A549 (cell line): ENCODE results near the gene GOLGA6L1. TPM values are rescaled to one million over a fixed set of nuclear protein-coding genes. Genes with fewer than 3 reads are reported as not detected.

Source experiments
- ATAC-seq, 2 experiments: fragments of 200-7000 bp in 1 of 2; fragments of >200 bp in 1 of 2; cut with Nextera tagmentation in 1 of 2; cut with Tn5 transposase in 1 of 2; 3 replicates each; pipeline versions ENCODE4 v1.8.0 to v1.9.1; 2018 to 2020; ENCODE audit warnings: mild to moderate bottlenecking in 1 of 2, moderate library complexity in 1 of 2
- CTCF ChIA-PET: fragments of 300-600 bp; sonication (Branson Sonifier 250); formaldehyde crosslinking; extraction: SDS; loops from one replicate; lab custom pipeline; 2021; ENCODE audit warnings: antibody characterized with exemption, inconsistent platforms; lab: Yijun Ruan, JAX
- POLR2A ChIA-PET: fragments of 350-600 bp; formaldehyde crosslinking; extraction: SDS; loops from one replicate; lab custom pipeline; 2021; ENCODE audit warnings: antibody characterized with exemption, inconsistent platforms; lab: Yijun Ruan, JAX
- DNase-seq, 2 experiments: peaks; one replicate each; pipeline versions ENCODE4 v3.0.0 to v3.0.0-alpha.2; 2011 to 2016; ENCODE audit warnings: low read depth in 1 of 2, low spot score in 1 of 2
- FAIRE-seq: peaks from 2 replicates; lab custom pipeline; 2011; peaks lifted over from hg19 to GRCh38; lab: Jason Lieb, UNC
- H3K27ac ChIP-seq, 2 experiments: fragments of >200 bp; sonication (Bioruptor Twin); formaldehyde crosslinking; 3 replicates each; pipeline ENCODE4 v1.5.1; 2016 to 2017
- H3K4me1 ChIP-seq: fragments of >200 bp; sonication (Bioruptor Twin); formaldehyde crosslinking; 3 replicates; pipeline ENCODE4 v1.6.1; 2016
- H3K4me2 ChIP-seq: fragments of >200 bp; sonication (Bioruptor Twin); formaldehyde crosslinking; 3 replicates; pipeline ENCODE4 v1.6.1; 2016
- H3K4me3 ChIP-seq: fragments of >200 bp; sonication (Bioruptor Twin); formaldehyde crosslinking; 3 replicates; pipeline ENCODE4 v1.5.1; 2016
- H3K9me3 ChIP-seq: fragments of >200 bp; sonication (Bioruptor Twin); formaldehyde crosslinking; 3 replicates; pipeline ENCODE4 v1.6.1; 2016
- ATOH8 ChIP-seq: fragments of 250-450 bp; sonication (Bioruptor Pico); IDR thresholded peaks from 2 replicates; pipeline ENCODE4 v1.5.0; 2020; ENCODE audit warnings: low read depth, mild to moderate bottlenecking, moderate library complexity
- BHLHE40 ChIP-seq: IDR thresholded peaks from 2 replicates; pipeline ENCODE4 v1.6.1; 2012; ENCODE audit warnings: low read depth, low read length, inconsistent platforms
- CBX8 ChIP-seq: fragments of 200-600 bp; sonication (generic); IDR thresholded peaks from 2 replicates; pipeline ENCODE4 v1.6.1; 2016
- CHD4 ChIP-seq: fragments of 200-600 bp; sonication (generic); IDR thresholded peaks from 2 replicates; pipeline ENCODE4 v1.6.1; 2016; ENCODE audit warnings: antibody characterized with exemption, mild to moderate bottlenecking, borderline replicate concordance
- E2F6 ChIP-seq: IDR thresholded peaks from 2 replicates; pipeline ENCODE4 v1.6.1; 2012; ENCODE audit warnings: low read depth, borderline replicate concordance
- EHMT2 ChIP-seq: fragments of 200-600 bp; sonication (generic); IDR thresholded peaks from 2 replicates; pipeline ENCODE4 v1.6.1; 2016; ENCODE audit warnings: antibody characterized with exemption, low read depth, mild to moderate bottlenecking, moderate library complexity
- ELK1 ChIP-seq: fragments of 150-350 bp; IDR thresholded peaks from 2 replicates; pipeline ENCODE4 v1.6.1; 2014; ENCODE audit warnings: low read depth, mild to moderate bottlenecking, low read length
- FOSB ChIP-seq: fragments of 250-450 bp; sonication (Bioruptor Pico); IDR thresholded peaks from 2 replicates; pipeline ENCODE4 v1.5.0; 2020; ENCODE audit warnings: mild to moderate bottlenecking, moderate library complexity
- FOXS1 ChIP-seq: fragments of 250-450 bp; sonication (Bioruptor Pico); IDR thresholded peaks from 2 replicates; pipeline ENCODE4 v1.5.0; 2020; ENCODE audit warnings: mild to moderate bottlenecking, moderate library complexity
- GATA3 ChIP-seq: IDR thresholded peaks from 2 replicates; pipeline ENCODE4 v1.6.1; 2012; ENCODE audit warnings: borderline replicate concordance
- HDAC2 ChIP-seq: fragments of 200-600 bp; sonication (generic); IDR thresholded peaks from 2 replicates; pipeline ENCODE4 v1.6.1; 2016
- JUN ChIP-seq, 2 experiments: fragments of >200 bp; sonication (Bioruptor Twin); formaldehyde crosslinking; IDR thresholded peaks; 2 replicates in 1 of 2; 3 replicates in 1 of 2; pipeline ENCODE4 v1.6.1; 2016 to 2017
- KDM1A ChIP-seq: fragments of 200-600 bp; sonication (generic); IDR thresholded peaks from 2 replicates; pipeline ENCODE4 v1.6.1; 2016; ENCODE audit warnings: low read depth, mild to moderate bottlenecking
- KDM5A ChIP-seq: fragments of 200-600 bp; sonication (generic); IDR thresholded peaks from 2 replicates; pipeline ENCODE4 v1.6.1; 2016; ENCODE audit warnings: antibody characterized with exemption, mild to moderate bottlenecking
- MAFK ChIP-seq: fragments of 450-650 bp; IDR thresholded peaks from 2 replicates; pipeline ENCODE4 v1.6.1; 2014; ENCODE audit not compliant: partially characterized antibody
- MAX ChIP-seq: IDR thresholded peaks from 2 replicates; pipeline ENCODE4 v1.6.1; 2012
- MAZ ChIP-seq: fragments of 150-350 bp; IDR thresholded peaks from 2 replicates; pipeline ENCODE4 v1.6.1; 2014; ENCODE audit warnings: antibody characterized with exemption, low read depth, low read length, borderline replicate concordance
- MYC ChIP-seq: IDR thresholded peaks from 2 replicates; pipeline ENCODE4 v1.6.1; 2012; ENCODE audit warnings: mild to moderate bottlenecking, inconsistent platforms, low read length, improper control_type of control experiment, borderline replicate concordance
- NFE2L2 ChIP-seq: fragments of 150-350 bp; conservative IDR thresholded peaks from 2 replicates; pipeline ENCODE4 v1.6.1; 2014; ENCODE audit warnings: low read length
- NR3C1 ChIP-seq: fragments of >200 bp; sonication (Bioruptor Twin); formaldehyde crosslinking; IDR thresholded peaks from 3 replicates; pipeline ENCODE4 v1.6.1; 2017
- PBX3 ChIP-seq: IDR thresholded peaks from 2 replicates; pipeline ENCODE4 v1.6.1; 2012
- PHF8 ChIP-seq: fragments of 200-600 bp; sonication (generic); IDR thresholded peaks from 2 replicates; pipeline ENCODE4 v1.6.1; 2016; ENCODE audit warnings: low read depth, mild to moderate bottlenecking, antibody characterized with exemption, moderate library complexity, borderline replicate concordance
- RARB ChIP-seq: fragments of 250-450 bp; sonication (Bioruptor Pico); IDR thresholded peaks from 2 replicates; pipeline ENCODE4 v1.8.0; 2021; ENCODE audit warnings: mild to moderate bottlenecking, moderate library complexity
- REST ChIP-seq: fragments of 200-600 bp; sonication (generic); IDR thresholded peaks from 2 replicates; pipeline ENCODE4 v1.6.1; 2016; ENCODE audit warnings: antibody characterized with exemption, mild to moderate bottlenecking, moderate library complexity
- SMC3 ChIP-seq: fragments of >200 bp; sonication (Bioruptor Twin); formaldehyde crosslinking; IDR thresholded peaks from 3 replicates; pipeline ENCODE4 v1.6.1; 2018; ENCODE audit warnings: inconsistent platforms
- SREBF2 ChIP-seq: fragments of 450-650 bp; IDR thresholded peaks from 2 replicates; pipeline ENCODE4 v1.6.1; 2014; ENCODE audit warnings: mild to moderate bottlenecking, moderate library complexity
- TP53 ChIP-seq: fragments of 250-450 bp; sonication (Bioruptor Pico); IDR thresholded peaks from 2 replicates; pipeline ENCODE4 v1.5.0; 2021; ENCODE audit warnings: mild to moderate bottlenecking, moderate library complexity
- ZC3H11A ChIP-seq: fragments of 450-650 bp; IDR thresholded peaks from 2 replicates; pipeline ENCODE4 v1.6.1; 2014; ENCODE audit warnings: antibody characterized with exemption, mild to moderate bottlenecking
- ZSCAN20 ChIP-seq: fragments of 250-450 bp; sonication (Bioruptor Pico); IDR thresholded peaks from 2 replicates; pipeline ENCODE4 v1.8.0; 2022; ENCODE audit warnings: mild to moderate bottlenecking, moderate library complexity
- WGBS: methylation state at CpG from one replicate; pipeline ENCODE4 v1.1.6; 2017; ENCODE audit errors: missing lambda C conversion rate; 5-methylcytosine and 5-hydroxymethylcytosine counted together
- polyA plus RNA-seq, 4 experiments: library from polyadenylated mRNA; depleted of rRNA in 3 of 4; stranded (reverse); fragments of >200 nt; fragmentation: RNase III in 1 of 4; extraction: RNeasy Plus Mini Kit Qiagen cat#74134 plus additional on column Dnase treatment in 1 of 4; gene quantifications; 2 replicates in 3 of 4; 3 replicates in 1 of 4; pipeline ENCODE4 v1.2.3, GENCODE V29; 2011 to 2017

GOLGA6L1 gene
- polyA plus RNA-seq, 2 of the 4 experiments (the other 2 are of a cell fraction), result not detected

GRCh38 chr15:23081271-23081670 lies 55.4 kb downstream of the GOLGA6L1 start:
- ATAC-seq (no peak), DNase-seq (no peak), FAIRE-seq (no peak)
- Histone ChIP-seq H3K4me1 (no peaks in the 10 kb centered on the region; the same call in 2 of the 3 replicates), H3K9me3 (no peaks in the 10 kb centered on the region), H3K4me2 (no peak overlapping the region), H3K4me3 (no peak overlapping the region), H3K27ac (no peak overlapping the region)
- ChIA-PET CTCF (no interaction called here), POLR2A (no interaction called here)
- TF ChIP-seq ZSCAN20 (CRISPR knock-in tag) (no peak), CHD4 (no peak), RARB (CRISPR knock-in tag) (no peak), TP53 (no peak), CBX8 (no peak), SREBF2 (no peak), ZC3H11A (no peak), NR3C1 (no peak), ELK1 (no peak), PBX3 (no peak), REST (no peak), ATOH8 (no peak), MYC (no peak), KDM5A (no peak), MAZ (no peak), EHMT2 (no peak), GATA3 (no peak), FOXS1 (CRISPR knock-in tag) (no peak), MAFK (no peak), KDM1A (no peak)
- 88% methylated on average over 3 of the region's 3 CpGs for WGBS

- DNase-seq, result no peak
- H3K4me1 ChIP-seq, result no peaks in the 10 kb centered on the region; the same call in 2 of the 3 replicates
- no peak for ATAC-seq
- H3K4me3 ChIP-seq, result no peak overlapping the region
- H3K4me2 ChIP-seq, result no peak overlapping the region
- no peak overlapping the region for H3K27ac ChIP-seq
- FAIRE-seq, result no peak
- CTCF ChIA-PET, result interaction anchor here (0.8 to 1.5 kb wide), 2 partner anchors 10 to 15 kb away, joined by 3 to 5 read pairs; no protein-coding TSS in a partner anchor
- POLR2A ChIA-PET, result no interaction called here
- no peaks in the 10 kb centered on the region for H3K9me3 ChIP-seq
- WGBS, result 77% methylated on average over 7 of the region's 7 CpGs
- TF ChIP-seq MAX (no peak), FOSB (CRISPR knock-in tag) (no peak), FOXS1 (CRISPR knock-in tag) (no peak), MAFK (no peak), JUN (IDR thresholded peaks at IDR 0.05) (no peak), HDAC2 (no peak), E2F6 (no peak), SREBF2 (no peak), BHLHE40 (no peak), NFE2L2 (no peak), GATA3 (no peak), PHF8 (no peak), SMC3 (no peak), KDM1A (no peak)
Measured at GRCh38 chr15:23079766-23080165, 56.9 kb downstream of the GOLGA6L1 start.
